HG02798 (cell line): ENCODE results near the gene SLC35F2.
"Not testable (repeated sequence)": the region's sequence is repeated elsewhere in the genome, so short reads cannot be mapped to it uniquely, and the experiment has no call there.

Experiments used
- ATAC-seq: cut with Tn5 transposase; IDR thresholded peaks from one replicate; pipeline ENCODE4 v1.9.1; 2021; ENCODE audit warnings: mild to moderate bottlenecking; ENCODE audit not compliant: unreplicated experiment, poor library complexity

Gene SLC35F2, protein sequence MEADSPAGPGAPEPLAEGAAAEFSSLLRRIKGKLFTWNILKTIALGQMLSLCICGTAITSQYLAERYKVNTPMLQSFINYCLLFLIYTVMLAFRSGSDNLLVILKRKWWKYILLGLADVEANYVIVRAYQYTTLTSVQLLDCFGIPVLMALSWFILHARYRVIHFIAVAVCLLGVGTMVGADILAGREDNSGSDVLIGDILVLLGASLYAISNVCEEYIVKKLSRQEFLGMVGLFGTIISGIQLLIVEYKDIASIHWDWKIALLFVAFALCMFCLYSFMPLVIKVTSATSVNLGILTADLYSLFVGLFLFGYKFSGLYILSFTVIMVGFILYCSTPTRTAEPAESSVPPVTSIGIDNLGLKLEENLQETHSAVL

DNA sequence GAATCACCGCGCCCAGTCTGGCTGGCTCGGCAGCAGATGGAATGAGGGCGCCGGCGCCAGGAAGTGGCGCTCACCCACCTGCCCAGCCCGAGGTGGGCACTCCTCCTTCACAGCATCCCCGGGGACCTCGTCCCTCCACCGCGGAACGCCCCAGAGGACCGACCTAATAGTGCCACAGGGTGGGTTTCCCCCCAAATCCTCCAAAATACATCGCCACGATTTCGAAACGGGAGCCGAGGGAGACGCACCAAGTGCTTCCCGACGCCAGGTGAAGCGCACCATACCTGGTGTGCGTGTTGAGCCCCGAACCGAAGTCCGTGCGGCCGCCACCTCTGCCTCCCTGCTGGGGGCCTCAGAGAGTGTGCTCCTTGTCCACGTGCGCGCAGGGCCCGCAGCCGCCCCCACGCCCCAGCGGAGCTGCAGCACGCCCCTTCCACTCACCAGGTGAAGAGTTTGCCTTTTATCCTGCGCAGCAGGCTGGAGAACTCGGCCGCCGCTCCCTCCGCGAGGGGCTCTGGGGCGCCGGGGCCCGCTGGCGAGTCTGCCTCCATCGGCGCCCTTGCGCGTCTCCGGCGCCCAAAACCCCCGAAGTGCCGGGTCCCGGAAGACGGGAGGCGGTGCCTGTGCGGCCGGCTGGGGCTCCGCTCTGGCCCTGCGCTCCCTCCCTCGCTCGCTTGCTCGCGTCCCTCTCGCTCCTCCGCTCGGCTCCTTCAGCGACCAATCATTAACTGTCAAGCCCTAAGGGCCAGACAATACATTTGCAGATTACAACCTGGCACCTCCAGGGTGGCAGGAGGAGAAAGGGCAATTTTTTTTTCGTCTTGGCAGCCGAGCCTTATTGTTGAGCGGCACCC, at the start of gene SLC35F2:
SLC35F2 (minus strand) TSS at position 571 of the 854 bp plus-strand sequence; CDS start at position 551, 20 bp downstream.
- ATAC-seq = peak; percentile 92

DNA sequence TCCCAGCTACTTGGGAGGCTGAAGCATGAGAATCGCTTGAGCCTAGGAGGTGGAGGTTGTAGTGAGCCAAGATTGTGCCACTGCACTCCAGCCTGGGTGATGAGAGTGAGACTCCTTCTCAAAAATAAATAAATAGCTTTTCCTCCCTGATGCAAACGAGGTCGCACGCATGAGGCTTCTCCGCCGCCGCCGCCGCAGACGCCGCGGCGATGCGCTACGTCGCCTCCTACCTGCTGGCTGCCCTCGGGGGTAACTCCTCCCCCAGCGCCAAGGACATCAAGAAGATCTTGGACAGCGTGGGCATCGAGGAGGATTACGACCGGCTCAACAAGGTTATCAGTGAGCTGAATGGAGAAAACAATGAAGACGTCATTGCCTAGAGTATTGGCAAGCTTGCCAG, 49.6 kb upstream of the SLC35F2 start:
- no peak for ATAC-seq

DNA sequence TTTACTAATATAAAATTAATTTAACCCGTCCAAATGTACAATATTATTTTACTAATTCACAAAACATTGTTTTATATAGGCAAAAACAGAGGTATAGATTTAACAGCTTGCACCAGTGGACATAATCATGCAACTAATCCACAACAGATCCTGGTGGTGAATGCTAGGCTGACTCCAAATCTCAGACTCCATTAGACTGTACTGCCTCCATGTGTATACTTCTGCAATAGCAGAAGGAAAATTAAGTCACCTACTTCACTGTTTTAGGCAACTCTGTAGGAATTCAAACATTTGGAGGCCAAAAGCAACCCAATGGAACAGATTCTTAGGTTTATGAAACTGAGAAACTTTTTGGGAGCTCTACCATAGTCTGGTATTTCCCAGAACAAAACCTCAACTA, 39.7 kb upstream of the SLC35F2 start:
- peak; percentile 81 for ATAC-seq

DNA sequence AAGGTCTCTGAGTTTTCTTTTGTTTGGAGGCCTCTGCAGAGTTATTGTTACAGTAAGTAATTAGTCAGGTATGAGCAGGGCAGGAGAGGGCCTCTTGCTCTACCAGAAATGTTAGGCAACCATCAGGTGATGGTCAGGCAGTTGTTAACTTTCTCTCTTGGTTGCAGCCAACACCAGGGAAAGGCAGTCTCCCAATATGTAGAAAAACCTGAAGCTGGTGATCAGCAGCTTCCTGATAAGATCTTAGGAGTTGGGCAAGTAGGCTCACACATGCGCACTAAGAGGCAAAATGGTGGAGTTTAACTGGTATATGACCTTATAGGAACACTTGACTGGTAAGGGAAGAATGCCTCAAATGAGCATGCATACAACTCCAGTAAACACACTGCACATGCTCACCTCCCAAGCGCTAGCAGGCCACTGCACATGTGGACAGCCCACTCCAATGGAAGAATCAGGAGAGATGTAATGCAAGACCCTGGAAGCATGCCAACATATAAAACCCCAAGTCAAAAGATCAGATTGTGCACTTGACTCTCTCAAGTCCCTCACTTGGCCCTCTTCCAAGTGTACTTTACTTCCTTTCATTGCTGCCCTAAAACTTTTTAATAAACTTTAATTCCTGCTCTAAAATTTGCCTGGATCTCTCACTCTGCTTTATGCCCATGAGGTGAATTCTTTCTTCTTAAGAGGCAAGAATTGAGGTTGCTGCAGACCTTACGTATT, 23.7 kb upstream of the SLC35F2 start:
- ATAC-seq = no peak

DNA sequence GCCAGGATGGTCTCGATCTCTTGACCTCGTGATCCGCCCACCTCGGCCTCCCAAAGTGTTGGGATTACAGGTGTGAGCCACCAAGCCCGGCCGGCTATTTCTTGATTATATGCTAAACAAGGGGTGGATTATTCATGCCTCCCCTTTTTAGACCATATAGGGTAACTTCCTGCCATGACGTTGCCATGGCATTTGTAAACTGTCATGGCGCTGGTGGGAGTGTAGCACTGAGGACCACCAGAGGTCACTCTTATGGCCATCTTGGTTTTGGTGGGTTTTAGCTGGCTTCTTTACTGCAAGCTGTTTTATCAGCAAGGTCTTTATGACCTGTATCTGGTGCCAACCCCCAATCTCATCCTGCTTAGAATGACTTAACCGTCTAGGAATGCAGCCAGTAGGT, 22.9 kb upstream of the SLC35F2 start:
- not testable (repeated sequence) for ATAC-seq

DNA sequence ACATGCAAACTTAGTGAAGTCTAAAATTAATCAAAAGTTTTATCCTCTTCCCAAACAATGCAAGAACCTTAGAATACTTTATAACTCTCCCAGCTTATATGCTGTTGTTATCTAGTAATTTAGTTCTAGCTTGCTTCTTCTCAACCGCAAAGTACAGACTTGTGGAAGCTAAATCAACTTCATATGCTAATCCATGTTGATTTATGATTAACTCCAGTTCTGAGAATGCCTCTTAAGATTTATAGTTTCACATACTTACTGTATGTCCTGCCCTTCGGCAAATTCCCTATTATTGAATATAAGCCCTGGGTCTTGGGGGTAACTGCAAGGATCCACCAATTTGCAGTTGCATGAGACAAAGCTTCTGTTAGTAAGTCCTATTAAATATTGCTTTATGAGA, 17.6 kb upstream of the SLC35F2 start:
- ATAC-seq = no peak

DNA sequence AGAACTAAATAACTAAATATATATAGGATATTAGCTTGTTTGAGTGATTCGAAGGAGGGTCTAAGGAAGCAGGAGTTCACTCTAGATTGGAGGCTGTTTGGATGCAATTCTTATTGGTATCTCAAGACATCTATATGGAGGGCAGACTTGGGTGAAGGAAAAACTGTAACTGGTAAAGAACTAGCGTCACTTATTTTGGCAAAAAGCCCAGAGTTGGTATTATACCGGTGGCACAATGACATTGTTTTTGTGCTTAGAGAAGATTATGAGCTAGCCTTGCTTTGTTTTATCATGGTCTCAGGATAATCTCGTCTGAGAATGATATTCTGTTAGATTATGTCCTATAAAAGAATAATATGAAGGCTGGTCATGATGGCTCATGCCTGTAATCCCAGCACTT, 6.0 kb upstream of the SLC35F2 start:
- no peak for ATAC-seq

DNA sequence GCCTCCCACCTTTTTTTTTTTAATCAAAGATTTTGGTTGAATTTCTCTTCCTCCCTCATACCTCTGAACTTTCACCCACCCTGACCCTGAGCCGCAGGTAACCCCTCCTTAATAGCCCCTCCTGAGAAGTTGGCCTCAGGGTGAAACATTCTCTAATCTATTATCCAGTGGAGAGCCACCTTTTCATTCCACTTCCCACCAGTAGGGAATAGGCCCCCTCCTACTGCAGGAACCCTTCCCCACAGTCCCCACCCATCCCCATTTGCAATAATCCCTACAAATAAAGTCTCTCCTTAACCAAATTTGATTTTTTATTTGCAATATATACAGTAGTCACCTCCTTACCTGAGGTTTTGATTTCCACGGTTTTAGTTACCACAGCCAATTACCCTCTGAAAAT, 2.1 kb upstream of the SLC35F2 start:
- no peak for ATAC-seq

DNA sequence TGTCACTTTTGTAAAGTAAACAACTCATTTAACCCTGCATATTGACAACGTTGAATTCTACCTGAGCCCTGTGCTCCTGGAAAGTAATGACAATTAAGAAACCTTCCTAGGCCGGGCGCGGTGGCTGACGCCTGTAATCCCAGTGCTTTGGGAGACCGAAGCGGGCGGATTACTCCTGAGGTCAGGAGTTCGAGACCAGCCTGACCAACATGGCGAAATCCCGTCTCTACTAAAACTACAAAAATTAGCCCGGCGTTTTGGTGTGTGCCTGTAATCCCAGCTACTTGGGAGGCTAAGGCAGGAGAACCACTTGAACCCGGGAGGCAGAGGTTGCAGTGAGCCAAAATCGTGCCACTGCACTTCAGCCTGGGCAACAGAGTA, 1.6 kb upstream of the SLC35F2 start:
- ATAC-seq = not testable (repeated sequence)

DNA sequence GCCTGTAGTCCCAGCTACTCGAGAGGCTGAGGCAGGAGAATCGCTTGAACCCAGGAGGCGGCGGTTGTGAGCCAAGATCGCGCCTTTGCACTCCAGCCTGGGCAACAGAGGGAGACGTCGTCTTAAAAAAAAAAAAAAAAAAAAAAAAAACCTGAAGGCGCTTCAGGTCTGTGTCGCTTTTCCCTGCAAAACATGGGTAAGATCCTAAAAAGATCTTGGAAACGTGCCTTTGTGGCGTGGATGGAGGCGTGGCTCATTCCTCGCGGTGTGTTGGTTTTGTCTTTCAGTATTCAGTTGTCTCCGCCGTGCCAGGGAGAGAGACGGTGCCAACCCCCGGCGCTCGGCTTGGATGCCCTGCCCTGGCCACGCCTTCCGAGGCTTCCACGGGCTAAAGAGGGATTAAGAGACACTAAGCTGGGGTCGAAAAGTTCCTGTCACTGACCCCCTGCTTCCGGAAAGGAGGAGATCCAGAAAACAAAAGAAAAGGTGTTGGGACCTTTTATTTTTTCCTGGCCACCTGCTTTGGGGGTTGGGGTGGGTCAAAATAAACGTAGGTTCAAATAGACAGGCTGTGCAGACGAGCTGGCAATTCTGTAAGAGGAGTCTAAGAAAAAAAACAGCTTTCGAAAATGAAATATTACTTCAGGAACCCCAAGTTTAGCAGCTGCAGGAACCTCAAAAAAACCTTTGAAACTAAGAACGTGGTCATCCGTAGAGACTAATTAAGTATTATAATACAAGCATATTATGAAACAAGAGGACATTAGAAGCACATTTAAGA, 1.1 kb upstream of the SLC35F2 start:
- ATAC-seq = peak; percentile 23

DNA sequence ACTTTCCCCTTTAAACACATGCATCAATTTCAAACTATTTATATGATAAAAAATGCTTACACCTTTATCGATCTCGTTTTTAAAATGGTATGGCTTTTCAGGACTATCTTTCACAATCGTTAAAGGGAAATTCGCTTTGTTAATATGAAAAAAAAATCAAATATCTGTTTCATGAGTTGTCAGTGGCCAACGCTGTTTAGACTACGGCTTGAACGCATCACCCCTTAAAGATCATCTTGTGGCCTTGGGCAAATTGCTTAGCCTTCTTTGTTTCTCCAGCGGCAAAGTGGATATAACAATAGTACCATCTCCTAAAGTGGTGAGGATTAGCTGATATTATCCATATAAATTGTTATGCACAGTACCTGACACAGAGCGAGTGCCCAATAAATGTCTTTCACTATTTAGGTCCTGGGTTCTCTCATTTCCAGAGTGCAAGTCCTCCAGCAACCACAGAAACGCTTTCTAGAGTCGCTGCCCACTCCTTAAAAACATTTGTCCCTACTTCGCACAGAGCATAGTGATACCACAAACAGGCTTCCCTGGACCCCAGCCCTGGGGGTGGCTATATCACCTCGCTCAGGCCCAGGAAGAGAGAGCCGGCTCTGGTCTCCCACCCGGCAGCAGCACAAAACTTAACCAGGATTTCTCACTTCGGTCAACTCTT, 904 bp downstream of the SLC35F2 start:
- ATAC-seq = no peak

DNA sequence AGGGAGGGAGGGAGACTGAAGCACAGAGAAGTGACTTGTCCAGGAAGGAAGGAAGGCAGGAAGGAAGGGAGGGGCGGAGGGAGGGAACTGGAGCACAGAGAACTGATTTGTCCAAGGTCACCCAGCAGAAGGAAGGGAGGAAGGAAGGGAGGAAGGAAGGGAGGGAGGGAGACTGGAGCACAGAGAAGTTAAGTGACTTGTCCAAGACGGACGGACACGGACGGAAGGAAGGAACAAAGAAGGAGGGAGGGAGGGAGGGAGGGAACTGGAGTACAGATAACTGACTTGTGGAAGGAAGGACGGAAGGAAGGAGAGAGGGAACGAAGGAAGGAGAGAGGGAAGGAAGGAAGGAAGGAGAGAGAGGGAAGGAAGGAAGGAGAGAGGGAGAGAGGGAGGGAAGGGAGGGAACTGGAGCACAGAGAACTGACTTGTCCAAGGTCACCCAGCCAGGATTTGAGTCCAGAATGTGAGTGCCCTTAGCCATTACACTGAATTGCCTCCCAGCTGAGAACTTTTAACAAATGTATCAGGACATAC, 1.5 kb downstream of the SLC35F2 start:
- no peak for ATAC-seq

DNA sequence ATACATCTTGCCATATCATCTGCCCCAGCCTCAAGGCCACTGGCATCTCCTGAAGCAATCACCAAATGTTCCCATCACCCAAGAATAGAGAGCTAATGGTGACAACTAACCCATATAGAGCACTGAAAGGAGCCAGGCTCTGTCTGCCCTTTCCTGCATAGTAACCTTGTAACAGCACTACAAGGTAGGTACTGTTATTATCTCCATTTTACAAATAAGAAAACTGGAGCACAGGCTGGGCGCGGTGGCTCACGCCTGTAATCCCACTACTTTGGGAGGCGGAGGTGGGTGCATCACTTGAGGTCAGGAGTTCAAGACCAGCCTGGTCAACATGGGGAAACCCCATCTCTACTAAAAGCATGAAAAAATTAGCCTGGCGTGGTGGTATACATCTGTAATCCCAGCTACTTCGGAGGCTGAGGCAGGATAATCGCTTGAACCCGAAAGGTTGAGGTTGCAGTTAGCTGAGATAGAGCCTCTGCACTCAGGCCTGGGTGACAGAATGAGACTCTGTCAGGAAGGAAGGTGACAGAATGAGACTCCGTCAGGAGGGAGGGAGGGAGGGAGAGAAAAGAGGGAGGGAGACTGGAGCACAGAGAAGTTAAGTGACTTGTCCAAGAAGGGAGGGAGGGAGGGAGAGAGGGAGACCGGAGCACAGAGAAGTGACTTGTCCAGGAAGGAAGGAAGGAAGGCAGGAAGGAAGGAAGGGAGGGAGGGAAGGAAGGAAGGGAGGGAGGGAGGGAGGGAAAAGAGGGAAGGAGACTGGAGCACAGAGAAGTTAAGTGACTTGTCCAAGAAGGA, 2.2 kb downstream of the SLC35F2 start:
- ATAC-seq = no peak

DNA sequence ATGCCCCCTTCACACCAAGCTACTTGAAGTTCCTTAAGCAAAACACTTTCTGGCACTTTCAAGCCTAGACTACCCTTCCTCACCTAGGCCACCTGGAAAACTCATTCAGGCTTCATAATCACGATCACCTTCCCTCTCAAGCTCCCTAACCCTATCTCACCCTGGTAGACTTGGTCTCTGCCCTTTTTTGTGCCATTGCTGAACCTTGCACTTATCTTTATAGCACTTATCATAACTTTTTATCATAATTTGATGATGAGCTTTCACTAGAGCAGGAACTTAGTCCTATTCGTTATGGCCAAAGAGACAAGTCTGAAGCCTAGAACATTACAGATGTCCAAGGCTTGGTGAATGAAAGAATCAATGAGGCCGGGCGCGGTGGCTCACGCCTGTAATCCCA, 5.5 kb downstream of the SLC35F2 start:
- no peak for ATAC-seq

DNA sequence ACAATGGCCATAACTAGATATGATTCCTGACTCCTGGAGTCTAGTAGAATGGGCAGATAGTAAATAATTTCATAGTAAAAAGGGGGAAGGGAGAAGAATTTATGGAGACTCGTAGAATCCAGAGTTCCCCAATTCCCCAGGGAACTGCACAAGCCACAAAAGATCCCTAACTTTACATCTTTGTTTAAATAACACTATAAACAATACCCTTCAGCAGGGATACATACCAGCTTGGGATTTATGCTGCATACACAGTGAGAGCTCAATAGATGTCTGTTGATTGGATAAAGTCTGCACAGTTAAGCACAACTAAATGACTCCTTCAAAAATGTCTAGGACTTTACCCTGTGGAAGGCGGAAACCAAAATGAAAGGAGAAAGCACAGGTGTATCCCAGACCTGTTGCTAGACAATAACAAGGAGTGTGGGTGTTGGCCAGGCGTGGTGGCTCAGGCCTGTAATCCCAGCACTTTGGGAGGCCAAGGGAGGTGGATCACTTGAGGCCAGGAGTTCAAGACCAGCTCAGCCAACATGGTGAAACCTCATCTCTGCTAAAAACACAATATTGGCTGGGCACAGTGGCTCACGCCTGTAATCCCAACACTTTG, 6.8 kb downstream of the SLC35F2 start:
- no peak for ATAC-seq

DNA sequence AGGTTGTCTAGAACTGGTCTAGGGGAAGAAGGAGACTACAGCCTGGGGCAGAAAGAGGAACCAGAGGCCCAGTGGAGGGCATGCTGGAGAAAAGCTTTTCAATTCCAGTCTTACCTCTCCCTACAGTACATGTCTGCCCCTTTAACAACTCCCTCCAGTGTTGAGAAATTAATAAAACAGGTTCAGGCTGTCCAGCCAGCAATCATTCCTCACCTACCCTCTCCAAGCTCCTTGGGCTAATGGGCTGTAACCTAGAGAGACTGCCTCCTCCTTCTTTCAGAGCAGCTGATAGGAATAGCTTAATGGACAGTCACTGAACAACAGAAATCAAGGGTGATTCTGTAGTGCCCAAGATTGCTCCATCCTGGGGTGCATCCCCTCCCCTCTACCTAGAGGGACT, 8.8 kb downstream of the SLC35F2 start:
- no peak for ATAC-seq

DNA sequence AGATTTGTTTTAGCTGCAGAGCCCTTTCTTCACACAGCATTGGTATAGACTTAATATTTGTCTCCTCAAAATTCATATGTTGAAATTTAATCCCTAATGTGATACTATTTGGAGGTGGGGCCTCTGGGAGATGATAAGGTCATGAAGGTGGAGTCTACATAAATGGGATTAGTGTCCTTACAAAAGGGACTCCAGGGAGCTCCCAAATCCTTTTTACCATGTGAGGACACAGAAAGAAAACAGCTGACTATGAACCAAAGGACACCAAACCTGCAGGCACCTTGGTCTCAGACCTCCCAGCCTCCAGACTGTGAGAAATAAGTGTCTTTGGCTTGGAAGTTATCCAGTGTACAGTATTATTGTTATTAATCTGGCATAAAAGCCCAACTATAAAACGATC, 10.2 kb downstream of the SLC35F2 start:
- ATAC-seq = no peak

DNA sequence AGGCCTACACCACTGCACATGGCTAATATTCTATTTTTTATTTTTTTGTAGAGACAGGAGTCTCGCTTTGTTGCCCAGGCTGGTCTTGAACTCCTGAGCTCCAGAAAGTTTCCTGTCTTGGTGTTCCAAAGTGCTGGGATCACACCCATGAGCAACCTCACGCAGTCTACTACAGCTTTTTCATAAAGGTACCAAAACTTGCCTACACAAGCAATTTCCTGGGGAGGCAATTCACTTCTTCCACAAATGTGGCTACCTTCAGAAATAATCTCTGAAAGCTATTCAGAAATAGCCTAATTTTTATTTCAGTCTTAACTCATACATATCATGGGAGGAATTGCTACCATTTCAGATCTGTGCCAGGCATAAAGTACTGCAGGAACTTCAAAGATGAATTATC, 11.4 kb downstream of the SLC35F2 start:
- ATAC-seq = no peak
